Neural cell (in vitro differentiated cells): Measurements from ENCODE around the gene HNRNPR. TPM values are rescaled to one million over a fixed set of nuclear protein-coding genes. Genes with fewer than 3 reads are reported as not detected.

ENCODE experiments used
- H2AFZ ChIP-seq: fragments of 200-600, 300-800 bp; sonication (generic), shearing (Covaris generic); 2 replicates; pipeline ENCODE4 v1.6.0; 2014; ENCODE audit warnings: low read depth, mild to moderate bottlenecking, antibody characterized with exemption, low read length, moderate library complexity
- H3F3A ChIP-seq: fragments of 200-600 bp; shearing (Covaris generic); 2 replicates; pipeline ENCODE4 v1.6.1; 2016; ENCODE audit warnings: mild to moderate bottlenecking, moderate library complexity, mixed read lengths, antibody characterized with exemption, low read length; ENCODE audit not compliant: insufficient read depth, poor library complexity, severe bottlenecking
- H3K27ac ChIP-seq: fragments of 200-600, 300-800 bp; sonication (generic), shearing (Covaris generic); 2 replicates; pipeline ENCODE4 v1.5.1; 2014; ENCODE audit warnings: mild to moderate bottlenecking, low read length, moderate library complexity
- H3K27me3 ChIP-seq: fragments of 300-800, 200-600 bp; sonication (generic), shearing (Covaris generic); 2 replicates; pipeline ENCODE4 v1.6.0; 2014; ENCODE audit warnings: mild to moderate bottlenecking, low read depth, low read length, moderate library complexity; ENCODE audit not compliant: insufficient read depth
- H3K36me3 ChIP-seq: fragments of 300-800, 200-600 bp; sonication (generic), shearing (Covaris generic); 2 replicates; pipeline ENCODE4 v1.5.1; 2014; ENCODE audit warnings: mild to moderate bottlenecking, antibody characterized with exemption, low read length, moderate library complexity; ENCODE audit not compliant: insufficient read depth
- H3K4me2 ChIP-seq: fragments of 300-800, 200-600 bp; sonication (generic), shearing (Covaris generic); 2 replicates; pipeline ENCODE4 v1.6.0; 2014; ENCODE audit warnings: mild to moderate bottlenecking, low read length
- H3K4me3 ChIP-seq: fragments of 300-800, 200-600 bp; sonication (generic), shearing (Covaris generic); 2 replicates; pipeline ENCODE4 v1.5.1; 2014; ENCODE audit warnings: mild to moderate bottlenecking, low read length, moderate library complexity
- H3K79me2 ChIP-seq: fragments of 200-600 bp; shearing (Covaris generic); replicated peaks from 2 replicates; pipeline ENCODE4 v1.6.0; 2014; ENCODE audit warnings: mild to moderate bottlenecking, low read length, moderate library complexity; ENCODE audit not compliant: insufficient read depth
- H3K9ac ChIP-seq: fragments of 300-800, 200-600 bp; sonication (generic), shearing (Covaris generic); 2 replicates; pipeline ENCODE4 v1.6.1; 2016; ENCODE audit warnings: mild to moderate bottlenecking, low read length, mixed read lengths
- H3K9me2 ChIP-seq: fragments of 200-600 bp; shearing (Covaris generic); 2 replicates; pipeline ENCODE4 v1.6.1; 2016; ENCODE audit warnings: mild to moderate bottlenecking, low read length, mixed read lengths; ENCODE audit not compliant: insufficient read depth
- H3K9me3 ChIP-seq: fragments of 200-600, 300-800 bp; sonication (generic), shearing (Covaris generic); 2 replicates; pipeline ENCODE4 v1.6.1; 2016; ENCODE audit warnings: mild to moderate bottlenecking, mixed run types, low read length, moderate library complexity, mixed read lengths
- H4K20me1 ChIP-seq: fragments of 200-600 bp; shearing (Covaris generic); 2 replicates; pipeline ENCODE4 v1.6.1; 2016; ENCODE audit warnings: mild to moderate bottlenecking, mixed run types; ENCODE audit not compliant: insufficient read depth
- EP300 ChIP-seq: fragments of 450-650 bp; conservative IDR thresholded peaks from 2 replicates; pipeline ENCODE4 v1.6.1; 2014; ENCODE audit warnings: antibody characterized with exemption, mild to moderate bottlenecking, moderate library complexity; ENCODE audit not compliant: poor library complexity, severe bottlenecking
- EZH2 ChIP-seq: fragments of 200-600, 300-800 bp; shearing (Covaris generic), sonication (generic); IDR thresholded peaks from 2 replicates; pipeline ENCODE4 v1.6.1; 2014; ENCODE audit warnings: antibody characterized with exemption, low read length, borderline replicate concordance, mild to moderate bottlenecking; ENCODE audit not compliant: insufficient read depth, poor library complexity, severe bottlenecking
- MXI1 ChIP-seq: fragments of 450-650 bp; conservative IDR thresholded peaks from 2 replicates; pipeline ENCODE4 v1.6.1; 2014; ENCODE audit warnings: antibody characterized with exemption, mild to moderate bottlenecking; ENCODE audit not compliant: poor library complexity, severe bottlenecking
- POLR2AphosphoS5 ChIP-seq: IDR thresholded peaks from 2 replicates; pipeline ENCODE4 v1.6.1; 2012
- RAD21 ChIP-seq: fragments of 450-650 bp; conservative IDR thresholded peaks from 2 replicates; pipeline ENCODE4 v1.6.1; 2014; ENCODE audit warnings: antibody characterized with exemption, mild to moderate bottlenecking, moderate library complexity
- SMC3 ChIP-seq: fragments of 450-650 bp; conservative IDR thresholded peaks from 2 replicates; pipeline ENCODE4 v1.6.1; 2014; ENCODE audit warnings: antibody characterized with exemption, mild to moderate bottlenecking, moderate library complexity; ENCODE audit not compliant: poor library complexity
- TAF1 ChIP-seq: IDR thresholded peaks from 2 replicates; pipeline ENCODE4 v1.6.1; 2012; ENCODE audit warnings: low read depth
- polyA plus RNA-seq: library from polyadenylated mRNA; depleted of rRNA; stranded (reverse); fragments of >200 nt; gene quantifications from 2 replicates; pipeline ENCODE4 v1.2.3, GENCODE V29; 2014
- TF ChIP-seq, protein P1 (sequence below): IDR thresholded peaks from 2 replicates; pipeline ENCODE4 v1.6.1; 2012; ENCODE audit warnings: borderline replicate concordance
- TF ChIP-seq, protein P2 (sequence below): fragments of 450-650 bp; IDR thresholded peaks from 2 replicates; pipeline ENCODE4 v1.5.1; 2014; ENCODE audit warnings: antibody characterized with exemption, mild to moderate bottlenecking, moderate library complexity; ENCODE audit not compliant: poor library complexity, severe bottlenecking

HNRNPR gene
- polyA plus RNA-seq, 1 donor from 2014 or later: 345 TPM

GRCh38 chr1:23392125-23392855 is 48.2 kb upstream of the HNRNPR start:
- TF ChIP-seq POLR2AphosphoS5: no peak
- no peak for TF ChIP-seq MXI1
- no peak for TF ChIP-seq EZH2
- TF ChIP-seq RAD21: no peak
- no peak for TF ChIP-seq TAF1
- TF ChIP-seq, protein P1, sequence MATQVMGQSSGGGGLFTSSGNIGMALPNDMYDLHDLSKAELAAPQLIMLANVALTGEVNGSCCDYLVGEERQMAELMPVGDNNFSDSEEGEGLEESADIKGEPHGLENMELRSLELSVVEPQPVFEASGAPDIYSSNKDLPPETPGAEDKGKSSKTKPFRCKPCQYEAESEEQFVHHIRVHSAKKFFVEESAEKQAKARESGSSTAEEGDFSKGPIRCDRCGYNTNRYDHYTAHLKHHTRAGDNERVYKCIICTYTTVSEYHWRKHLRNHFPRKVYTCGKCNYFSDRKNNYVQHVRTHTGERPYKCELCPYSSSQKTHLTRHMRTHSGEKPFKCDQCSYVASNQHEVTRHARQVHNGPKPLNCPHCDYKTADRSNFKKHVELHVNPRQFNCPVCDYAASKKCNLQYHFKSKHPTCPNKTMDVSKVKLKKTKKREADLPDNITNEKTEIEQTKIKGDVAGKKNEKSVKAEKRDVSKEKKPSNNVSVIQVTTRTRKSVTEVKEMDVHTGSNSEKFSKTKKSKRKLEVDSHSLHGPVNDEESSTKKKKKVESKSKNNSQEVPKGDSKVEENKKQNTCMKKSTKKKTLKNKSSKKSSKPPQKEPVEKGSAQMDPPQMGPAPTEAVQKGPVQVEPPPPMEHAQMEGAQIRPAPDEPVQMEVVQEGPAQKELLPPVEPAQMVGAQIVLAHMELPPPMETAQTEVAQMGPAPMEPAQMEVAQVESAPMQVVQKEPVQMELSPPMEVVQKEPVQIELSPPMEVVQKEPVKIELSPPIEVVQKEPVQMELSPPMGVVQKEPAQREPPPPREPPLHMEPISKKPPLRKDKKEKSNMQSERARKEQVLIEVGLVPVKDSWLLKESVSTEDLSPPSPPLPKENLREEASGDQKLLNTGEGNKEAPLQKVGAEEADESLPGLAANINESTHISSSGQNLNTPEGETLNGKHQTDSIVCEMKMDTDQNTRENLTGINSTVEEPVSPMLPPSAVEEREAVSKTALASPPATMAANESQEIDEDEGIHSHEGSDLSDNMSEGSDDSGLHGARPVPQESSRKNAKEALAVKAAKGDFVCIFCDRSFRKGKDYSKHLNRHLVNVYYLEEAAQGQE: no peak
- no peak for TF ChIP-seq EP300
- TF ChIP-seq, protein P2, sequence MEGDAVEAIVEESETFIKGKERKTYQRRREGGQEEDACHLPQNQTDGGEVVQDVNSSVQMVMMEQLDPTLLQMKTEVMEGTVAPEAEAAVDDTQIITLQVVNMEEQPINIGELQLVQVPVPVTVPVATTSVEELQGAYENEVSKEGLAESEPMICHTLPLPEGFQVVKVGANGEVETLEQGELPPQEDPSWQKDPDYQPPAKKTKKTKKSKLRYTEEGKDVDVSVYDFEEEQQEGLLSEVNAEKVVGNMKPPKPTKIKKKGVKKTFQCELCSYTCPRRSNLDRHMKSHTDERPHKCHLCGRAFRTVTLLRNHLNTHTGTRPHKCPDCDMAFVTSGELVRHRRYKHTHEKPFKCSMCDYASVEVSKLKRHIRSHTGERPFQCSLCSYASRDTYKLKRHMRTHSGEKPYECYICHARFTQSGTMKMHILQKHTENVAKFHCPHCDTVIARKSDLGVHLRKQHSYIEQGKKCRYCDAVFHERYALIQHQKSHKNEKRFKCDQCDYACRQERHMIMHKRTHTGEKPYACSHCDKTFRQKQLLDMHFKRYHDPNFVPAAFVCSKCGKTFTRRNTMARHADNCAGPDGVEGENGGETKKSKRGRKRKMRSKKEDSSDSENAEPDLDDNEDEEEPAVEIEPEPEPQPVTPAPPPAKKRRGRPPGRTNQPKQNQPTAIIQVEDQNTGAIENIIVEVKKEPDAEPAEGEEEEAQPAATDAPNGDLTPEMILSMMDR: no peak
- TF ChIP-seq SMC3: no peak
- Histone ChIP-seq H3K9me3 (no peaks in the 10 kb centered on the region), H4K20me1 (no peaks in the 10 kb centered on the region), H3K4me2 (no peak overlapping the region), H3F3A (no peaks in the 10 kb centered on the region), H3K4me3 (no peak overlapping the region), H3K36me3 (no peaks in the 10 kb centered on the region), H3K9ac (no peak overlapping the region), H3K79me2 (no peaks in the 10 kb centered on the region), H3K9me2 (no peaks in the 10 kb centered on the region), H3K27me3 (no peaks in the 10 kb centered on the region), H3K27ac (no peak overlapping the region), H2AFZ (no peak overlapping the region)

- TF ChIP-seq SMC3 (no peak), TAF1 (no peak), EZH2 (no peak), EP300 (no peak), RAD21 (no peak), POLR2AphosphoS5 (no peak), MXI1 (no peak)
- TF ChIP-seq, protein P2: no peak
- TF ChIP-seq, protein P1: no peak
- no peaks in the 10 kb centered on the region for H3K27me3 ChIP-seq
- H3K4me2 ChIP-seq: no peak overlapping the region
- no peaks in the 10 kb centered on the region for H3K9me2 ChIP-seq
- H4K20me1 ChIP-seq: no peaks in the 10 kb centered on the region
- no peaks in the 10 kb centered on the region for H3K36me3 ChIP-seq
- no peaks in the 10 kb centered on the region for H3K79me2 ChIP-seq
- H3K27ac ChIP-seq: no peak overlapping the region
- H3K9ac ChIP-seq: no peak overlapping the region
- H2AFZ ChIP-seq: no peak overlapping the region
- no peak overlapping the region for H3K4me3 ChIP-seq
- H3F3A ChIP-seq: no peaks in the 10 kb centered on the region
- H3K9me3 ChIP-seq: no peaks in the 10 kb centered on the region
Observed at GRCh38 chr1:23389837-23390321, 45.8 kb upstream of the HNRNPR start.
